ENCODE results near the gene GINS2.

The GINS2 gene

GRCh38 chr16:85687651-85688471 is 893 bp downstream of the GINS2 start:
- no peak for DNase-seq

- no peak for DNase-seq
These were observed 1.7 kb downstream of the GINS2 start for GRCh38 chr16:85686912-85687591.

- no peak for DNase-seq
These were observed 3.5 kb downstream of the GINS2 start for GRCh38 chr16:85685251-85685650.

GRCh38 chr16:85683363-85683762 is 5.4 kb downstream of the GINS2 start:
- DNase-seq, result no peak

- no peak for DNase-seq
These were observed 6.2 kb downstream of the GINS2 start for GRCh38 chr16:85682516-85682915.

GRCh38 chr16:85681255-85681654 is 7.5 kb downstream of the GINS2 start:
- DNase-seq, result no peak

GRCh38 chr16:85680352-85680944 is 8.3 kb downstream of the GINS2 start:
- no peak for DNase-seq

- no peak for DNase-seq
These were observed 8.9 kb downstream of the GINS2 start for GRCh38 chr16:85679870-85680269.

GRCh38 chr16:85678821-85679220 is 9.9 kb downstream of the GINS2 start:
- no peak for DNase-seq

- no peak for DNase-seq
These were observed 10.7 kb downstream of the GINS2 start for GRCh38 chr16:85678016-85678415.

- DNase-seq, result no peak
These were observed 11.3 kb downstream of the GINS2 start for GRCh38 chr16:85677383-85677967.

GRCh38 chr16:85676466-85676865 is 12.3 kb downstream of the GINS2 start:
- DNase-seq, result no peak

GRCh38 chr16:85675251-85675874 is 13.4 kb downstream of the GINS2 start:
- no peak for DNase-seq

- DNase-seq, result no peak
These were observed 13.9 kb downstream of the GINS2 start for GRCh38 chr16:85674828-85675227.

- no peak for DNase-seq
These were observed 14.4 kb downstream of the GINS2 start for GRCh38 chr16:85674418-85674755.

- no peak for DNase-seq
These were observed 15.0 kb downstream of the GINS2 start for GRCh38 chr16:85673529-85674417.

- no peak for DNase-seq
These were observed 17.9 kb downstream of the GINS2 start for GRCh38 chr16:85670840-85671239.

- no peak for DNase-seq
These were observed 19.9 kb downstream of the GINS2 start for GRCh38 chr16:85668676-85669424.

- DNase-seq, result no peak
These were observed 20.8 kb downstream of the GINS2 start for GRCh38 chr16:85667841-85668413.

- peak; percentile 26 for DNase-seq
These were observed 21.5 kb downstream of the GINS2 start for GRCh38 chr16:85667261-85667660.

GRCh38 chr16:85665929-85666328 is 22.8 kb downstream of the GINS2 start:
- DNase-seq, result no peak

Data from 8988T (cell line).